ENCODE data around the gene KRIT1. TPM values are rescaled to one million over a fixed set of nuclear protein-coding genes. Genes with fewer than 3 reads are reported as not detected.
"Not testable (repeated sequence)": the region's sequence is repeated elsewhere in the genome, so short reads cannot be mapped to it uniquely, and the experiment has no call there.

KRIT1 gene
- total RNA-seq, 1 donor from 2014 or later = 48.2 TPM

GRCh38 chr7:92169529-92169928 lies 76.2 kb downstream of the KRIT1 start:
- H3K4me1 Mint-ChIP-seq (ENCODE audit: low read depth); H3K9me3 Mint-ChIP-seq; H3K27ac Mint-ChIP-seq; DNase-seq (ENCODE audit: low spot score); H3K4me3 Mint-ChIP-seq; H3K36me3 Mint-ChIP-seq (ENCODE audit: low read depth); intact Hi-C loops (cut with micrococcal nuclease): not testable (repeated sequence)
- peaks cover 28% of the 10 kb centered on the region for H3K27me3 Mint-ChIP-seq (ENCODE audit: insufficient read depth)

- Mint-ChIP-seq H3K27ac (no peak overlapping the region), H3K27me3 (ENCODE audit: insufficient read depth) (peaks cover 32% of the 10 kb centered on the region), H3K36me3 (ENCODE audit: low read depth) (no peaks in the 10 kb centered on the region), H3K4me1 (ENCODE audit: low read depth) (peaks cover 6% of the 10 kb centered on the region), H3K4me3 (no peak overlapping the region), H3K9me3 (no peaks in the 10 kb centered on the region)
- DNase-seq (ENCODE audit: low spot score) = no peak
- intact Hi-C loops (cut with micrococcal nuclease) = no loop called here
Measured at GRCh38 chr7:92161271-92161670, 84.4 kb downstream of the KRIT1 start.

GRCh38 chr7:92158660-92159575 lies 86.8 kb downstream of the KRIT1 start:
- Mint-ChIP-seq H3K4me3 (no peak overlapping the region), H3K27me3 (ENCODE audit: insufficient read depth) (peaks cover 26% of the 10 kb centered on the region), H3K27ac (no peak overlapping the region), H3K4me1 (ENCODE audit: low read depth) (peaks cover 6% of the 10 kb centered on the region), H3K9me3 (no peaks in the 10 kb centered on the region), H3K36me3 (ENCODE audit: low read depth) (no peaks in the 10 kb centered on the region)
- DNase-seq (ENCODE audit: low spot score) = no peak
- intact Hi-C loops (cut with micrococcal nuclease) = no loop called here

GRCh38 chr7:92156990-92157389 lies 88.7 kb downstream of the KRIT1 start:
- H3K27ac Mint-ChIP-seq = no peak overlapping the region
- H3K4me3 Mint-ChIP-seq = no peak overlapping the region
- no peaks in the 10 kb centered on the region for H3K9me3 Mint-ChIP-seq
- intact Hi-C loops (cut with micrococcal nuclease) = no loop called here
- DNase-seq (ENCODE audit: low spot score) = no peak
- H3K27me3 Mint-ChIP-seq (ENCODE audit: insufficient read depth) = peaks cover 18% of the 10 kb centered on the region
- peaks cover 6% of the 10 kb centered on the region for H3K4me1 Mint-ChIP-seq (ENCODE audit: low read depth)
- no peaks in the 10 kb centered on the region for H3K36me3 Mint-ChIP-seq (ENCODE audit: low read depth)

- H3K27ac Mint-ChIP-seq = no peak overlapping the region
- H3K4me3 Mint-ChIP-seq = no peak overlapping the region
- peaks cover 6% of the 10 kb centered on the region for H3K4me1 Mint-ChIP-seq (ENCODE audit: low read depth)
- no peak for DNase-seq (ENCODE audit: low spot score)
- no peaks in the 10 kb centered on the region for H3K9me3 Mint-ChIP-seq
- H3K27me3 Mint-ChIP-seq (ENCODE audit: insufficient read depth) = peaks cover 14% of the 10 kb centered on the region
- no peaks in the 10 kb centered on the region for H3K36me3 Mint-ChIP-seq (ENCODE audit: low read depth)
- intact Hi-C loops (cut with micrococcal nuclease) = no loop called here
Measured at GRCh38 chr7:92155108-92155739, 90.5 kb downstream of the KRIT1 start.

- H3K4me3 Mint-ChIP-seq = no peak overlapping the region
- no peak for DNase-seq (ENCODE audit: low spot score)
- no peak overlapping the region for H3K27ac Mint-ChIP-seq
- H3K4me1 Mint-ChIP-seq (ENCODE audit: low read depth) = no peaks in the 10 kb centered on the region
- no peaks in the 10 kb centered on the region for H3K9me3 Mint-ChIP-seq
- H3K27me3 Mint-ChIP-seq (ENCODE audit: insufficient read depth) = peaks cover 10% of the 10 kb centered on the region
- no peaks in the 10 kb centered on the region for H3K36me3 Mint-ChIP-seq (ENCODE audit: low read depth)
- intact Hi-C loops (cut with micrococcal nuclease) = no loop called here
Measured at GRCh38 chr7:92150450-92151017, 95.2 kb downstream of the KRIT1 start.

- H3K4me1 Mint-ChIP-seq (ENCODE audit: low read depth) = no peaks in the 10 kb centered on the region
- H3K36me3 Mint-ChIP-seq (ENCODE audit: low read depth) = no peaks in the 10 kb centered on the region
- no peak overlapping the region for H3K4me3 Mint-ChIP-seq
Measured at GRCh38 chr7:92149736-92150239, 95.9 kb downstream of the KRIT1 start.

More at GRCh38 chr7:92149736-92150239, 95.9 kb downstream of the KRIT1 start:
- Mint-ChIP-seq H3K9me3 (no peaks in the 10 kb centered on the region), H3K27ac (no peak overlapping the region), H3K27me3 (ENCODE audit: insufficient read depth) (peaks cover 10% of the 10 kb centered on the region)
- DNase-seq (ENCODE audit: low spot score) = no peak
- intact Hi-C loops (cut with micrococcal nuclease) = no loop called here

Other genes starting within 250 kb of the KRIT1 start
- gene CYP51A1, start 111.4 kb downstream of the KRIT1 start, total RNA-seq = 96.9 and 102 TPM in 2 replicates
- gene LRRD1, start 66.8 kb downstream of the KRIT1 start, total RNA-seq = not detected in 2 replicates
- gene ANKIB1, start 60 bp upstream of the KRIT1 start, total RNA-seq = 60.9 and 61.8 TPM in 2 replicates
- gene GATAD1, start 201.6 kb upstream of the KRIT1 start, total RNA-seq = 18.4 and 18.8 TPM in 2 replicates
- not detected in 2 replicates for gene ERVW-1, start 232.0 kb upstream of the KRIT1 start, total RNA-seq